Type B pancreatic cell (in vitro differentiated cells): Measurements from ENCODE around the gene SH3BP5. TPM values are rescaled to one million over a fixed set of nuclear protein-coding genes. Genes with fewer than 3 reads are reported as not detected.

Source experiments
- DNase-seq: peaks from one replicate; pipeline ENCODE4 v3.0.0; 2021; ENCODE audit warnings: mixed read lengths; ENCODE audit not compliant: unreplicated experiment; ENCODE audit errors: extremely low spot score
- H3K27ac Mint-ChIP-seq: 2 replicates; pipeline ENCODE4 v1.8.0; 2021; ENCODE audit warnings: mild to moderate bottlenecking, mixed read lengths
- H3K27me3 Mint-ChIP-seq: 2 replicates; pipeline ENCODE4 v1.8.0; 2021; ENCODE audit warnings: mixed read lengths
- H3K36me3 Mint-ChIP-seq: 2 replicates; pipeline ENCODE4 v1.8.0; 2021; ENCODE audit warnings: mixed read lengths
- H3K4me1 Mint-ChIP-seq: one replicate; pipeline ENCODE4 v1.8.0; 2021; ENCODE audit warnings: mixed read lengths; ENCODE audit not compliant: unreplicated experiment
- H3K4me3 Mint-ChIP-seq: 2 replicates; pipeline ENCODE4 v1.8.0; 2021; ENCODE audit warnings: mild to moderate bottlenecking, mixed read lengths
- H3K9me3 Mint-ChIP-seq: 2 replicates; pipeline ENCODE4 v1.8.0; 2021; ENCODE audit warnings: mixed read lengths
- CTCF ChIP-seq: fragments of 200-600 bp; sonication (generic); conservative IDR thresholded peaks from 2 replicates; pipeline ENCODE4 v1.5.0; 2021; ENCODE audit warnings: antibody characterized with exemption, mild to moderate bottlenecking
- total RNA-seq: library from RNA; stranded (reverse); gene quantifications from 2 replicates; pipeline ENCODE4 v1.2.1, GENCODE V29; 2021; ENCODE audit warnings: low replicate concordance

Gene SH3BP5
- total RNA-seq, 1 donor from 2014 or later, result 33.4 TPM

GRCh38 chr3:15281817-15282216 lies 50.6 kb downstream of the SH3BP5 start:
- Mint-ChIP-seq H3K4me1 (peaks cover 24% of the 10 kb centered on the region), H3K36me3 (peaks cover 12% of the 10 kb centered on the region), H3K27me3 (no peaks in the 10 kb centered on the region), H3K4me3 (no peak overlapping the region), H3K9me3 (no peaks in the 10 kb centered on the region), H3K27ac (no peak overlapping the region)
- no peak for TF ChIP-seq CTCF
- no peak for DNase-seq

- Mint-ChIP-seq H3K36me3 (peaks cover 12% of the 10 kb centered on the region), H3K9me3 (no peaks in the 10 kb centered on the region), H3K4me1 (peaks cover 24% of the 10 kb centered on the region), H3K27me3 (no peaks in the 10 kb centered on the region), H3K27ac (no peak overlapping the region), H3K4me3 (no peak overlapping the region)
- DNase-seq, result no peak
- no peak for TF ChIP-seq CTCF
These were observed 51.4 kb downstream of the SH3BP5 start for GRCh38 chr3:15280853-15281532.

- H3K27me3 Mint-ChIP-seq, result no peaks in the 10 kb centered on the region
- H3K27ac Mint-ChIP-seq, result peak overlapping the region; percentile 22
- no peak overlapping the region for H3K4me3 Mint-ChIP-seq
- DNase-seq, result no peak
- no peak for TF ChIP-seq CTCF
- peaks cover 9% of the 10 kb centered on the region for H3K36me3 Mint-ChIP-seq
- peaks cover 15% of the 10 kb centered on the region for H3K4me1 Mint-ChIP-seq
- no peaks in the 10 kb centered on the region for H3K9me3 Mint-ChIP-seq
These were observed 52.5 kb downstream of the SH3BP5 start for GRCh38 chr3:15279671-15280402.

- no peaks in the 10 kb centered on the region for H3K27me3 Mint-ChIP-seq
- H3K27ac Mint-ChIP-seq, result no peak overlapping the region
- no peak for TF ChIP-seq CTCF
These were observed 53.2 kb downstream of the SH3BP5 start for GRCh38 chr3:15279205-15279604.

GRCh38 chr3:15277861-15278500 lies 54.4 kb downstream of the SH3BP5 start:
- Mint-ChIP-seq H3K4me3 (no peak overlapping the region), H3K36me3 (peaks cover 7% of the 10 kb centered on the region), H3K9me3 (no peaks in the 10 kb centered on the region), H3K27me3 (no peaks in the 10 kb centered on the region), H3K4me1 (peaks cover 10% of the 10 kb centered on the region), H3K27ac (no peak overlapping the region)
- no peak for DNase-seq
- TF ChIP-seq CTCF, result no peak

More at GRCh38 chr3:15279205-15279604, 53.2 kb downstream of the SH3BP5 start:
- Mint-ChIP-seq H3K4me1 (peaks cover 13% of the 10 kb centered on the region), H3K36me3 (peaks cover 7% of the 10 kb centered on the region), H3K9me3 (no peaks in the 10 kb centered on the region), H3K4me3 (no peak overlapping the region)
- DNase-seq, result no peak
